ENCODE results near the gene MED9. TPM values are rescaled to one million over a fixed set of nuclear protein-coding genes. Genes with fewer than 3 reads are reported as not detected.

The MED9 gene
- total RNA-seq, 2 donors from 2014 or later = 7.0 to 8.8 TPM

DNA sequence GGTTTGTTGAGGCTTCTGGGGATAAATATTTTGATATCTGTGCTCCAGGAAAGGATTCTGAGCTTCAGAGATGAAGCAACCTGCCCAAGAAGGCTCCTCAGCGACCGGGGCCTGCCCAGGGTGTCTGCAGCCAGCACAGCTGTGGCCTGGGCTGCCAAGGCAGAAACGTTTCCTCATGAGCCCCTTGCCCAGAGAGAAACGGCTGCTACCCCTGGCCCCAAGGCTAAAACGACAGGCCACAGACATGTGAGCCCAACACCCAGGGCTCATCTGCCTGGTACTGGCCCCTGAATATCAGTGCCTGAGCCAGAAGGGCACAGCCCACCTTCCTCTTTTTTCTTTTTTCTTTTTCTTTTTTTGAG is 64.8 kb downstream of the MED9 start:
- DNase-seq (ENCODE audit: low spot score) = no peak
- intact Hi-C loops (cut with DNase I) = loop anchor here in 1 of 2 donors (5.0 kb wide), 1 partner anchor 511 kb away; no protein-coding TSS in a partner anchor

Other genes with a start within 250 kb of the MED9 start
- 10 to 100 TPM; 37.9 to 53.5 TPM for gene FLCN, start 239.8 kb upstream of the MED9 start, total RNA-seq
- gene COPS3, start 195.8 kb upstream of the MED9 start, total RNA-seq = 10 to 100 TPM; 45.3 to 54.6 TPM
- 1 to 10 TPM; 2.8 to 3.0 TPM for gene NT5M, start 173.6 kb upstream of the MED9 start, total RNA-seq
- gene RASD1, start 19.4 kb downstream of the MED9 start, total RNA-seq = 10 to 100 TPM in 1 of 2 donors, 1 to 10 TPM in 1; 7.4 to 40.3 TPM
- 10 to 100 TPM; 25.6 to 26.0 TPM for gene PEMT, start 114.7 kb downstream of the MED9 start, total RNA-seq
- gene RAI1, start 204.5 kb downstream of the MED9 start, total RNA-seq = 10 to 100 TPM; 25.6 to 36.5 TPM

Measured in posterior vena cava (tissue), 2 donors.